Loucy (cell line): ENCODE data around the gene ADGRL2.

Source experiments
- H2AFZ ChIP-seq: fragments of 200-600 bp; sonication (generic); 2 replicates; pipeline ENCODE4 v1.6.0; 2016; ENCODE audit warnings: antibody characterized with exemption, mild to moderate bottlenecking, low read length, moderate library complexity
- H3F3A ChIP-seq: fragments of 200-600 bp; 2 replicates; pipeline ENCODE4 v1.6.0; 2016; ENCODE audit warnings: antibody characterized with exemption, low read depth, mild to moderate bottlenecking
- H3K27me3 ChIP-seq: fragments of 200-600 bp; sonication (generic); 2 replicates; pipeline ENCODE4 v1.6.1; 2014; ENCODE audit warnings: low read length, mild to moderate bottlenecking; ENCODE audit not compliant: insufficient read depth, poor library complexity, severe bottlenecking
- H3K36me3 ChIP-seq: fragments of 200-600 bp; sonication (generic); 2 replicates; pipeline ENCODE4 v1.6.1; 2016; ENCODE audit warnings: low read length; ENCODE audit not compliant: insufficient read depth
- H3K4me1 ChIP-seq: fragments of 200-600 bp; sonication (generic); 2 replicates; pipeline ENCODE4 v1.5.1; 2014; ENCODE audit warnings: low read length, mild to moderate bottlenecking; ENCODE audit not compliant: insufficient read depth, poor library complexity, severe bottlenecking
- H3K4me2 ChIP-seq: fragments of 200-600 bp; sonication (generic); 2 replicates; pipeline ENCODE4 v1.6.0; 2014; ENCODE audit warnings: antibody characterized with exemption, low read length, low read depth, mild to moderate bottlenecking; ENCODE audit not compliant: poor library complexity, severe bottlenecking
- H3K4me3 ChIP-seq: fragments of 200-600 bp; sonication (generic); 2 replicates; pipeline ENCODE4 v1.5.1; 2014; ENCODE audit warnings: low read length, mild to moderate bottlenecking, mixed read lengths; ENCODE audit not compliant: poor library complexity, severe bottlenecking
- H3K79me2 ChIP-seq: fragments of 200-600 bp; sonication (generic); 2 replicates; pipeline ENCODE4 v1.6.1; 2014; ENCODE audit warnings: low read length; ENCODE audit not compliant: insufficient read depth
- H3K9ac ChIP-seq: fragments of 200-600 bp; sonication (generic); 2 replicates; pipeline ENCODE4 v1.6.0; 2014; ENCODE audit warnings: mild to moderate bottlenecking, low read depth, low read length, moderate library complexity; ENCODE audit not compliant: poor library complexity, severe bottlenecking
- H3K9me2 ChIP-seq: fragments of 200-600 bp; sonication (generic); replicated peaks from 2 replicates; pipeline ENCODE4 v1.6.1; 2016; ENCODE audit warnings: low read depth, low read length, mixed read lengths
- H3K9me3 ChIP-seq: fragments of 200-600 bp; sonication (generic); 2 replicates; pipeline ENCODE4 v1.6.1; 2014; ENCODE audit warnings: mild to moderate bottlenecking, antibody characterized with exemption, low read length, low read depth; ENCODE audit not compliant: insufficient read depth
- H4K20me1 ChIP-seq: fragments of 200-600 bp; sonication (generic); 2 replicates; pipeline ENCODE4 v1.6.0; 2014; ENCODE audit warnings: antibody characterized with exemption, low read length, mild to moderate bottlenecking; ENCODE audit not compliant: insufficient read depth, poor library complexity, severe bottlenecking
- CTCF ChIP-seq: fragments of 200-600 bp; sonication (generic); conservative IDR thresholded peaks from 2 replicates; pipeline ENCODE4 v1.5.1; 2014; ENCODE audit warnings: mild to moderate bottlenecking, antibody characterized with exemption, low read length
- EZH2phosphoT487 ChIP-seq: fragments of 200-600 bp; IDR thresholded peaks from 2 replicates; pipeline ENCODE4 v1.6.1; 2018; ENCODE audit warnings: antibody characterized with exemption, mild to moderate bottlenecking, moderate library complexity, borderline replicate concordance

Gene ADGRL2

GRCh38 chr1:81832573-81832972, 31.8 kb downstream of the ADGRL2 start:
- Histone ChIP-seq H3K9me3 (no peaks in the 10 kb centered on the region), H3K36me3 (no peaks in the 10 kb centered on the region), H3F3A (no peaks in the 10 kb centered on the region), H3K9ac (no peak overlapping the region), H3K79me2 (no peaks in the 10 kb centered on the region), H3K4me2 (no peak overlapping the region), H3K27me3 (peaks cover 18% of the 10 kb centered on the region), H3K4me1 (no peaks in the 10 kb centered on the region), H4K20me1 (no peaks in the 10 kb centered on the region), H3K9me2 (no peaks in the 10 kb centered on the region), H3K4me3 (no peak overlapping the region), H2AFZ (no peak overlapping the region)
- TF ChIP-seq CTCF (no peak), EZH2phosphoT487 (no peak)

GRCh38 chr1:81833722-81834121, 33.0 kb downstream of the ADGRL2 start:
- no peak overlapping the region for H3K4me2 ChIP-seq
- H3F3A ChIP-seq = no peaks in the 10 kb centered on the region
- no peaks in the 10 kb centered on the region for H3K79me2 ChIP-seq
- no peak overlapping the region for H3K4me3 ChIP-seq
- no peaks in the 10 kb centered on the region for H3K9me3 ChIP-seq
- H4K20me1 ChIP-seq = no peaks in the 10 kb centered on the region
- H3K9me2 ChIP-seq = no peaks in the 10 kb centered on the region
- H3K4me1 ChIP-seq = no peaks in the 10 kb centered on the region
- peaks cover 18% of the 10 kb centered on the region for H3K27me3 ChIP-seq
- TF ChIP-seq EZH2phosphoT487 = no peak
- H3K9ac ChIP-seq = no peak overlapping the region
- H3K36me3 ChIP-seq = no peaks in the 10 kb centered on the region
- no peak overlapping the region for H2AFZ ChIP-seq

GRCh38 chr1:81834268-81834667, 33.5 kb downstream of the ADGRL2 start:
- peaks cover 18% of the 10 kb centered on the region for H3K27me3 ChIP-seq
- no peaks in the 10 kb centered on the region for H3K4me1 ChIP-seq
- no peaks in the 10 kb centered on the region for H3K79me2 ChIP-seq
- H3K9me2 ChIP-seq = no peaks in the 10 kb centered on the region
- H4K20me1 ChIP-seq = no peaks in the 10 kb centered on the region
- no peaks in the 10 kb centered on the region for H3K36me3 ChIP-seq
- H3K9ac ChIP-seq = no peak overlapping the region
- H3K4me3 ChIP-seq = no peak overlapping the region
- H2AFZ ChIP-seq = no peak overlapping the region
- H3F3A ChIP-seq = no peaks in the 10 kb centered on the region
- no peaks in the 10 kb centered on the region for H3K9me3 ChIP-seq
- TF ChIP-seq EZH2phosphoT487 (no peak), CTCF (no peak)
- no peak overlapping the region for H3K4me2 ChIP-seq

- no peak overlapping the region for H2AFZ ChIP-seq
- no peaks in the 10 kb centered on the region for H3K9me3 ChIP-seq
- H3K79me2 ChIP-seq = no peaks in the 10 kb centered on the region
- H3K4me2 ChIP-seq = no peak overlapping the region
- H3K9me2 ChIP-seq = no peaks in the 10 kb centered on the region
- no peaks in the 10 kb centered on the region for H3K4me1 ChIP-seq
- peaks cover 18% of the 10 kb centered on the region for H3K27me3 ChIP-seq
- no peak overlapping the region for H3K9ac ChIP-seq
- no peaks in the 10 kb centered on the region for H3F3A ChIP-seq
- no peak overlapping the region for H3K4me3 ChIP-seq
- no peaks in the 10 kb centered on the region for H4K20me1 ChIP-seq
- TF ChIP-seq EZH2phosphoT487 (no peak), CTCF (no peak)
- no peaks in the 10 kb centered on the region for H3K36me3 ChIP-seq
Observed at GRCh38 chr1:81834921-81835698, 34.4 kb downstream of the ADGRL2 start.
